HG03135 (cell line): Measurements from ENCODE around the gene HRH2.
"Not testable (repeated sequence)": the region's sequence is repeated elsewhere in the genome, so short reads cannot be mapped to it uniquely, and the experiment has no call there.

Experiments used
- ATAC-seq: cut with Tn5 transposase; IDR thresholded peaks from one replicate; pipeline ENCODE4 v1.9.1; 2021; ENCODE audit warnings: mild to moderate bottlenecking, moderate library complexity; ENCODE audit not compliant: unreplicated experiment

The HRH2 gene

GRCh38 chr5:175646251-175646650 is 11.6 kb upstream of the HRH2 start:
- no peak for ATAC-seq

GRCh38 chr5:175649967-175650366 is 7.9 kb upstream of the HRH2 start:
- no peak for ATAC-seq

GRCh38 chr5:175650430-175651205 is 7.3 kb upstream of the HRH2 start:
- ATAC-seq = not testable (repeated sequence)

GRCh38 chr5:175652741-175653663 is 4.9 kb upstream of the HRH2 start:
- peak; percentile 59 for ATAC-seq

GRCh38 chr5:175653763-175654162 is 4.1 kb upstream of the HRH2 start:
- ATAC-seq = no peak

- no peak for ATAC-seq
Measured at GRCh38 chr5:175654339-175654738, 3.5 kb upstream of the HRH2 start.

GRCh38 chr5:175654807-175655206 is 3.1 kb upstream of the HRH2 start:
- no peak for ATAC-seq

GRCh38 chr5:175655411-175655810 is 2.5 kb upstream of the HRH2 start:
- ATAC-seq = no peak

GRCh38 chr5:175656966-175657365 is 905 bp upstream of the HRH2 start:
- no peak for ATAC-seq

- no peak for ATAC-seq
Measured at GRCh38 chr5:175658299-175659145, 651 bp downstream of the HRH2 start.

GRCh38 chr5:175659546-175660253 is 1.8 kb downstream of the HRH2 start:
- no peak for ATAC-seq

- no peak for ATAC-seq
Measured at GRCh38 chr5:175663186-175664184, 5.6 kb downstream of the HRH2 start.

- ATAC-seq = no peak
Measured at GRCh38 chr5:175664723-175665122, 6.9 kb downstream of the HRH2 start.

- ATAC-seq = no peak
Measured at GRCh38 chr5:175666216-175666615, 8.3 kb downstream of the HRH2 start.

GRCh38 chr5:175668006-175668405 is 10.1 kb downstream of the HRH2 start:
- no peak for ATAC-seq

- ATAC-seq = no peak
Measured at GRCh38 chr5:175670372-175670771, 12.5 kb downstream of the HRH2 start.

- no peak for ATAC-seq
Measured at GRCh38 chr5:175671013-175671412, 13.1 kb downstream of the HRH2 start.

- no peak for ATAC-seq
Measured at GRCh38 chr5:175672976-175673648, 15.2 kb downstream of the HRH2 start.
